Testis (tissue), 2 donors: Measurements from ENCODE around the gene COL23A1.

ENCODE experiments used
- POLR2A ChIP-seq: fragments of 450-650 bp; IDR thresholded peaks from one replicate; pipeline ENCODE4 v1.6.1; 2017; ENCODE audit warnings: antibody characterized with exemption, mild to moderate bottlenecking, moderate library complexity
- TF ChIP-seq, protein P1 (sequence below), 3 experiments: fragments of 450-650 bp in 2 of 3; fragments of 200-600 bp in 1 of 3; sonication (generic) in 1 of 3; IDR thresholded peaks; one replicate each; pipeline ENCODE4 v1.5.1; 2016 to 2019; ENCODE audit warnings: antibody characterized with exemption in 3 of 3, mild to moderate bottlenecking in 2 of 3, moderate library complexity in 1 of 3

DNA sequence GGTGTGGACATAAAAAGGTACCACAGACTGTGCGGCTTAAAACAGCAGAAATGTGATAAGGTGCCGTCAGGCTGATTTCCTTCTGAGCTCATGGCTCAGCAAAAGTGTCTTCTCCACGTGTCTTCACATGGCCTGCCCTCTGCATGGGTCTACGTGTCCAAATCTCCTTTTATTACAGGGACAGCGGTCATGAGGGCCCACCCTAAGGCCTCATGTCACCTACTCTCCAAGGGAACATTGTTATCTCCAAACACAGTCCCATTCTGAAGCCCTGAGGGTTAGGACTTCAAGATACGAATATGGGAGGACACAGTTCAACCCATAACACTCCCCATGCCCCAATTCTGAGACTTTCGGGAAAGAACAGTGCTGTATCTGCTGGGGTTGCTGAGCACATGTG, 35.2 kb downstream of the COL23A1 start:
- TF ChIP-seq, protein P1, sequence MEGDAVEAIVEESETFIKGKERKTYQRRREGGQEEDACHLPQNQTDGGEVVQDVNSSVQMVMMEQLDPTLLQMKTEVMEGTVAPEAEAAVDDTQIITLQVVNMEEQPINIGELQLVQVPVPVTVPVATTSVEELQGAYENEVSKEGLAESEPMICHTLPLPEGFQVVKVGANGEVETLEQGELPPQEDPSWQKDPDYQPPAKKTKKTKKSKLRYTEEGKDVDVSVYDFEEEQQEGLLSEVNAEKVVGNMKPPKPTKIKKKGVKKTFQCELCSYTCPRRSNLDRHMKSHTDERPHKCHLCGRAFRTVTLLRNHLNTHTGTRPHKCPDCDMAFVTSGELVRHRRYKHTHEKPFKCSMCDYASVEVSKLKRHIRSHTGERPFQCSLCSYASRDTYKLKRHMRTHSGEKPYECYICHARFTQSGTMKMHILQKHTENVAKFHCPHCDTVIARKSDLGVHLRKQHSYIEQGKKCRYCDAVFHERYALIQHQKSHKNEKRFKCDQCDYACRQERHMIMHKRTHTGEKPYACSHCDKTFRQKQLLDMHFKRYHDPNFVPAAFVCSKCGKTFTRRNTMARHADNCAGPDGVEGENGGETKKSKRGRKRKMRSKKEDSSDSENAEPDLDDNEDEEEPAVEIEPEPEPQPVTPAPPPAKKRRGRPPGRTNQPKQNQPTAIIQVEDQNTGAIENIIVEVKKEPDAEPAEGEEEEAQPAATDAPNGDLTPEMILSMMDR (IDR thresholded peaks at IDR 0.05) = no peak
- TF ChIP-seq POLR2A = no peak
